ENCODE measurements around the gene PPM1A.
A peak's percentile ranks its signal among the peaks of the same experiment; 100 is the strongest.

PPM1A gene

GRCh38 chr14:60227291-60227690 is 21.7 kb upstream of the PPM1A start:
- DNase-seq: no peak

- no peak for DNase-seq
Observed at GRCh38 chr14:60229614-60230013, 19.4 kb upstream of the PPM1A start.

- no peak for DNase-seq
Observed at GRCh38 chr14:60232185-60232584, 16.8 kb upstream of the PPM1A start.

GRCh38 chr14:60233251-60233650 is 15.8 kb upstream of the PPM1A start:
- no peak for DNase-seq

GRCh38 chr14:60233891-60234290 is 15.1 kb upstream of the PPM1A start:
- no peak for DNase-seq

- DNase-seq: no peak
Observed at GRCh38 chr14:60235440-60235839, 13.6 kb upstream of the PPM1A start.

GRCh38 chr14:60238955-60239354 is 10.1 kb upstream of the PPM1A start:
- DNase-seq: no peak

GRCh38 chr14:60240139-60240856 is 8.7 kb upstream of the PPM1A start:
- DNase-seq: no peak

GRCh38 chr14:60241091-60241490 is 7.9 kb upstream of the PPM1A start:
- DNase-seq: no peak

GRCh38 chr14:60242429-60242828 is 6.6 kb upstream of the PPM1A start:
- no peak for DNase-seq

GRCh38 chr14:60245380-60246177 is 3.4 kb upstream of the PPM1A start:
- DNase-seq: no peak

- DNase-seq: peak; percentile 94
Observed at GRCh38 chr14:60247994-60248696, 876 bp upstream of the PPM1A start.

GRCh38 chr14:60249321-60250256 is 568 bp downstream of the PPM1A start:
- no peak for DNase-seq

- DNase-seq: no peak
Observed at GRCh38 chr14:60250257-60251035, 1.4 kb downstream of the PPM1A start.

- no peak for DNase-seq
Observed at GRCh38 chr14:60251877-60252276, 2.9 kb downstream of the PPM1A start.

GRCh38 chr14:60252630-60253029 is 3.6 kb downstream of the PPM1A start:
- no peak for DNase-seq

- DNase-seq: no peak
Observed at GRCh38 chr14:60253649-60254048, 4.6 kb downstream of the PPM1A start.

GRCh38 chr14:60254176-60254575 is 5.2 kb downstream of the PPM1A start:
- DNase-seq: no peak

GRCh38 chr14:60257865-60258264 is 8.8 kb downstream of the PPM1A start:
- no peak for DNase-seq

GRCh38 chr14:60265163-60265562 is 16.1 kb downstream of the PPM1A start:
- DNase-seq: no peak

GRCh38 chr14:60266021-60266937 is 17.3 kb downstream of the PPM1A start:
- no peak for DNase-seq
